Stimulated activated naive CD4-positive, alpha-beta T cell (primary cell): ENCODE results near the gene PCCA.

Experiments used
- DNase-seq, 6 experiments: peaks; one replicate each; lab custom pipeline; 2025; lab: John Stamatoyannopoulos, UW

Gene PCCA

DNA sequence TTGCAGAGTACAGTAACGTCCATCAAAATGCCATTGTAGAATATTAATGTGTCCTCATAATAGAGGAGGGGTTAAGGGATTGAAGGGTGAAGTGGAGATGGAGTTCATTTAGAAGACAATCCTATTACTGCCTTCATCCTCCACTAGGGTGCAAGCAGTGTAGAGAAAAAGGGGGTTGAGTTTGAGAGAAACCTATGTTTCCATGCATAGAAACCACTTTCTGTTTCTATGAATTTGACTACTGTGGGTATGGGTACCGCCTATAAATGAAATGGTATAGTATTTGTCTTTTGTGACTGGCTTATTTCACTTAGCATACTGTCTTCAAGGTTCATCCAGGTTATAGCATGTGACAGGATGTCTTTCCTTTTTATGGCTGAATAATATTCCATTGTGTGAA is 343.7 kb downstream of the PCCA start:
- no peak for DNase-seq

DNA sequence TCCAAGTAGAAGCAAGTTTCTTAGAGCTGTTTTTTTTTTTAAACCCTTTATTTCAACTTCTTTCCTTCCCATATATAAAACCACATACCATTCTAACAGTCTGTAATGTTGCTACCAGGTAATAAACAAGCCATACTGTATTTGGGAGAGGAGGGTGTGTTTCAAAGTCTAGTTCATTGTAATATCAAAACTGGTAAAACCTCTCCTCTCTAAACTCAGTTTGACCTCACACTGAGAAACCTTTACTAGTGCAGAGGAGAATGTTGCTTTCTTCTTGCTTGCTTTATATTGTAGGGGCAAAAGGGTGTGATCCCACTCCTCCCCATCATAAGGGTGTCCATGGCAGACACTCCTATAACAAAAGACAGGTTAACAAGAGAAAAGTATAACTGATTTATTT is 344.6 kb downstream of the PCCA start:
- no peak for DNase-seq

DNA sequence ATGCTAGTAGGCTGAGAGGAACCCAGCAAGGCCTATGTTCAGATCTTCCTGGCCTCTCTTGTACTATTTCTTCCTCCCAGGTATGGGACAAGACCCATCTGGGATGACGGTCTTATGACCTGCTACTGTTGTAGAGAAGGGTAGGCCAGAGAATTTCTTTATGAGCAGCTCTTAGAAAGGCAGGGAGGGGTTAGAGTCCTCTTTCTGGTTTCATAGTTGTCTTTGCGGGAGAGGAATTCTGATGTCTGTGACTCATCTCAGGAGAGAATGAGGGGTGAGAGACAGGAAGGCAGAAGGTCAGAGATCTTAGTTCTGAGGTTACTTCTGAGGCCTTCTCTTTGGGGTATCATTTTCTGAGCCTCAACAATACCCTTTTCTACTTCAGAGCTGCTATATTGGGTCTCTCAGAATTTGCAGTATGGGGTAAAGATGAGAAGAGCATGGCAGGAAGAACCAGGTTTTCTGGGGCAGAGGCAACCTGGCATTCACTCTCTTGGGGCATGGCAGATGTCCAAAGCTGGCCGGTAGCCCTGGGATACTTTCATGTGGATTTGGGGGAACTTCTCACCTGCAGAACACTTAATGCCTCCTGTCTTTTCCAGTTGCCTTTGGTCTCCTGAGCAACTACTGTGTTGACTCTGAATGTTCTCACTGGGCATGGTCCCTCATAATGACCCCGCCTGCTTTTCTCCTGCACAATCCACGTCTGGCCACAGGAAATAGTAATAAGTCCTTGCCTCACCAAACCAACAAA is 345.3 kb downstream of the PCCA start:
- no peak for DNase-seq

DNA sequence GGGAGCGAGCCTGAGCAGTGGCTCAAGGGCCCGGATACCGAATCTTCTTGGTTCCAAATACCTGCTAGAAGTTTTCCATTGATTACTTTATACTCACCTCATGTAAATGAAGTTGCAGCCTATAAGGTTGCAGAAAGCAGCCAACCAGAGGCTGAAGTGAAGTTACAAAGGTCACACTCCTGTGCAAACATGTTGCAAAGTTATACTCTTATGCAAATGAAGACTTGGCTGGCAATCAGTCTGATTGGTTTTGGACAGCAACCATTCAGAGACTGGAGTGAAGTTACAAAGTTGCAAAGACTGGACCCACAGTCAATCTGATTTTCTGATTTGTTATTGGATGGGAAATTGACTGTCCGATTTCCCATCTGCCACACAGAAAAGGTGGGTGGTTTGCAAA is 347.2 kb downstream of the PCCA start:
- DNase-seq, result no peak

DNA sequence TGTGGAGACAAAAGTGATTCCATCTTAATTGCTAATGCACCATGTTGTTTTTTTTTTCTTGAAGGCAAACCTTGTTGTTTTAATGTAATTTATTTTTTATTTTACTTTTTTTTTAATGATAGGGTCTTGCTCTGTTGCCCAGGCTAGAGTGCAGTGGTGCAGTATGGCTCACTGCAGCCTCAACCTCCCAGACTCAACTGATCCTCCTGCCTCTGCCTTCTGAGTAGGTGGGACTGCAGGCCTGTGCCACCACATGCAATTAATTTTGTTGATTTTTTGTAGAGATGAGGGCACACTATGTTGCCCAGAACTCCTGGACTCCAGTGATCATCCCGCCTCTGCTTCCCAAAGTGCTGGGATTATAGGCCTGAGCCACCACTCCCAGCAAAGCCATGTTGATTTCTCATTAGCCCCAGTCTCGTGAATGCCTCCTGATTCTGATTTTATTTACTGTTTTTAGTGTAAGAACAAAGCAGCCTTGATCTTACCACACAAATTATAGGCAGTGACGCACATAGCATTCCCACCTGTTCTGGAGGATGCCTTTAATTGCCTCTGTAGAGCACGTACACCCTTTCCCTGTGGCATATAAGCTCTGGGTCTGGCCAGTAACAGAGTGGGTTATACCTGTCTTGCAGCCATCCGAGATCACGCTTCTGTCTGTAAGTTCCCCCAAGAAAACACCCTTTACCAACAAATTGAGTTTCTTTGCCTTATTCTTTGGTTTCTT is 349.3 kb downstream of the PCCA start:
- DNase-seq, result no peak

DNA sequence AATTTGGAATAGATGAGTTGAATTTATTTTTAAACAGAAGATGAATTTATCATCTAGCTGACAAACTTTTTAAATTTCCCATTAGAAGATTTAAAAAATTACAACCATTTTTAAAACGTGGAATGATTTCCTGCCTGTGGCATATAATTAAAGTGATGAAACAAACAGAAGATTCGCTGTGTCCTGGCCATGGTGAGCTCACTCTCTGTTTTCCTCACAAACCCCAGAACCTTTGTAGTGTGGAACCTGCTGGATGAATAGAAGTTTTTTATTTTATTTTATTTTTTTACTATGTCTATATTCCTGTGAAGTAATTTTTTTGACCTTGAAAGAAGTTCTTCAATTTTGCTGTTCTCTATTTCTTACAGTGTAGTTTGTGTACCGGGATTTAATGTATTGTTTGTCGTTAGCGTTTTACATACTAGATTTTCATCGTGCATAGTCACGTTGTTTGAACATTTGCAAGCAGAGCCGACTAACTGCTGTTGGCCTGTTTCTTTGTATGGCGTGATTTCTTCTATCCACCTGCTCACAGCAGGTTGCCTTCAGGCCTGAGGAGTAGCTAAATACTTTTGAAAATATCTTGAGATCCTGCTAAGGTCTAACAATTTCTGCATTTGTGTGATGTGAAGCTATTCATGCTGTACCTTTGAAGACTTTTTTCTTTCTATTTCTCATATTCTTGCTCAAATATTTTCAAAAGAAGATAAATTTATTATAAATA is 350.5 kb downstream of the PCCA start:
- DNase-seq, result no peak

DNA sequence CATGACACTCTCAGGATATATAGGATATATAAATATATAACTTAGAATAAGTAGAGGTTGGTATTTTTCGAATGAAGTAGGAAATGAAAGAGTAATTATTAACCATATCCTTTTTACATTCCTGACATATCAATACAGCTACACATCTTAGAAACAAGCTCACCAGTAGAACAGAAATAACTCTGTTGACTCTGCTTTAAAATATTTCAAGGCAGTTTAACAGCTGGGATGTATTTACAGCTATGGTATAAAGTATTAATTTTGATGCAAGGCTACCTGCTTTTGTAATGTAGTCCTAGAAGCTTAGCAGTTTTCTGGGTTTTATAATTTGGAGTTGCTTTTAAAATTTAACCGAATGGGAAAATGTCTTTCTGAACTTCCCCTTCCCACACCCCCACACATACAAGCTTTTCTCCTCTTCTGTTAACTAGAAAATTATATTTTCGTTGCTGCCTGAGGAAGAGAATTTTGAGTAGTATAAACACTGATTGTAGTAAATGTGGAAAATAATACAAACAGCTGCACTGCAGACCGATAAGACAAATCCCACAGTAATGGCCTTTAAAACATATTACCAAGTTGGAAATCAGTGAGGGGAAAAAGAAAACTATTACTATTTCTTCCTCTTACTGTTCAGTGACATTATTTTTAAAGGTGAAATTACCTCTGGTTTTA is 352.0 kb downstream of the PCCA start:
- DNase-seq, result no peak

DNA sequence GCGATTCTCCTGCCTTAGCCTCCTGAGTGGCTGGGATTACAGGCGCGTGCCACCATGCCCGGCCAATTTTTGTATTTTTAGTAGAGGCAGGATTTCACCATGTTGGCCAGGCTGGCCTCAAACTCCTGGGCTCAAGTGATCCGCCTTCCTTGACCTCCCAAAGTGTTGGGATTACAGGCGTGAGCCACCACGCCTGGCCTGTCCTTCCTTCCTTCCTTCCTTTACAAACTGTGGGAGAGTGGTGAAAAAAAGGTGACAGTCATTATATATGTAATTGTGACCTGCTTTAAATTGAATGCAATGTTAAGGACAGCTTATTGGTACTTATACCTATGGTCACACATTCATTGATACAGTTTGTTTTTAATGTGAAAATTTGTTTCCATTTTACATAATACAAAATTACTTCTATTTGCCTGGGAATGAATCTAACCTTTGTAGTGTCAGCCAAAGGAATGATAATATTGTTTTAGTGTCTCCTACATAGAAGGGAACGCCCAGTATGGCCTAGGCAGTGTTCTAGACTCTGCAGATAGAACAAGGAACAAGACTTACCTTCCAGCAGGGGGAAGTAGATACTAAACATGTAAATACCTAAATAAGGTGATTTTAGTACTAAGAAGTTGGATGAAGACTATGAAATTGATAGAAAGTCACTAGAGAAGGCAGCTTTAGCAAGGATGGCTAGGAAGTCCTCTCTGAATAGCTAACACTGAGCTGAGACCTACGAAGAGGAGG is 353.4 kb downstream of the PCCA start:
- no peak for DNase-seq

DNA sequence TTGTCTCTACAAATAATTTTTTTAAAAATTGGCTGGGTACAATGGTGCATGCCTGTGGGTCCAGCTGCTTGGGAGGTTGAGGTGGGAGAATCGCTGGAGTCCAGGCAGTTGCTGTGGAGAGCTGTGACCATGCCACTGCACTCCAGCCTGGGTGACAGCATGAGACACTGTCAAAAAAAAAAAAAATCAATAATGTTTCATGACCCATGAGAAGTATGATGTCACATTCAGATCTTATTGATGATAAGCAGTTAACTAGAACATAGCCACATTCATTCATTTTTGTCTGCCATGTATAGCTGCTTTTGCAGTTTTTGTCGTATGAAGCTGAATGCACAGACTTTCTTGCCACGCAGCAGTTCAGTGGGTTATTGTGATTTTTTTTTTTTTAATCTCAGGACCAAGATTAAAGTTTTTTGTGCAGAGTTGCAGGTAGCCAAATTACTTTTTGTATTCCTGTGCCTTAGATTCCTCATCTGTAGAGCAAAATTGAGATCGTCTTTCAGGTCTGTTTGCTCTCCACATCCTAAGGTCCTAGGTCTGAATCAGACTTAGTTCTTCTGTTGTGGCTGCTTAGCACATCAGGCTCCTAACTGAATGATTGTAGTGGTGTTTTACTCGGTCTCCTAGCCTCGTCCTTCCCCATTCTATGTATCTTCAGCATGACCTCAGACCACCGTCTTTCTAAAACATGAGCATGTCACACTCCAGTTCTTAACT is 354.5 kb downstream of the PCCA start:
- DNase-seq, result no peak

DNA sequence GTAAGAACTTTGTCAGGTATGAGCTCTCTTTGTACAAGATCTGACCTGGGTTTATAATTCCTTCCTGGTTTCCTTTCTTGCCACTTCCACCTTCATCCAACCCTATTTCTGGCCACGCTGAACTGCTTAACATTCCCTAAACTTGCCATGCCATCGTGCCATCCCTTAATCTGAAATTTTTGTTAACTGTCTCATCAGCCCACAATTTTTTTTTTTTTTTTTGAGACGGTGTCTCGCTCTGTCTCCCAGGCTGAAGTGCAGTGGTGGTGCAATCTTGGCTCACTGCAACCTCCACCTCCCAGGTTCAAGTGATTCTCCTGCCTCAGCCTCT is 355.1 kb downstream of the PCCA start:
- no peak for DNase-seq

DNA sequence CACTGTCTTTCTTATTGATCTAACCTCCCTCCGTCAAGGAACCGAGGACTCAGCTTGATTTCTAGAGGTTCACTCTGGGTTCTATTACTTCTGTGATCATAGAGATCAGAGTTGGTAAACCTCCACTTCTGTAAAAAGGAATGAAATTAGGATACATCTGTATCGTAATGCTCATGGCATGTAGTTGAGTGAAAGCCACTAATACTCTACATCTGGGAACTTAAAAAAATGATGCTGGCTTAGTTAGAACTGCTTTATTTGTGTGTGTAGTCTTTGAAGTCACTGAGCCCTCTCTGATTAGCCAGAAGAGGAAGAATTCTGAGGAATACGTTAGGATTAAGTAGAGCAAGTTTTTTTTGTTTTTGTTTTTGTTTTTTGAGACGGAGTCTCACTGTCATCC is 358.9 kb downstream of the PCCA start:
- DNase-seq, result no peak

DNA sequence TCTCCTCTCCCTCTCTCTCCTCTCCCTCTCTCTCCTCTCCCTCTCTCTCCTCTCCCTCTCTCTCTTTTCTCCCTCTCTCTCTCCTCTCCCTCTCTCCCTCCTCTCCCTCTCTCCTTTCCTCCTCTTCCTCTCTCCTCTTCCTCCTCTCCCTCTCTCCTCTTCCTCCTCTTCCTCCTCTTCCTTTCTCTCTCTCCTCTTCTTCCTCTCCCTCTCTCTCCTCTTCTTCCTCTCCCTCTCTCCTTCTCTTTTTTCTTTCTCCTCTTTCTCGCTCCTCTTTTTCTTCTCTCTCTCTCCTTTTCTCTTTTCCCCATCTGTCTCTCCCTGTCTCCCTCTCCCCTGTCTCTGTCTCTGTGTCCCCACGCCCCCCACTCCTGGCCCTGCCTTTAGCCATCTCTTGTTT is 363.0 kb downstream of the PCCA start:
- no peak for DNase-seq

DNA sequence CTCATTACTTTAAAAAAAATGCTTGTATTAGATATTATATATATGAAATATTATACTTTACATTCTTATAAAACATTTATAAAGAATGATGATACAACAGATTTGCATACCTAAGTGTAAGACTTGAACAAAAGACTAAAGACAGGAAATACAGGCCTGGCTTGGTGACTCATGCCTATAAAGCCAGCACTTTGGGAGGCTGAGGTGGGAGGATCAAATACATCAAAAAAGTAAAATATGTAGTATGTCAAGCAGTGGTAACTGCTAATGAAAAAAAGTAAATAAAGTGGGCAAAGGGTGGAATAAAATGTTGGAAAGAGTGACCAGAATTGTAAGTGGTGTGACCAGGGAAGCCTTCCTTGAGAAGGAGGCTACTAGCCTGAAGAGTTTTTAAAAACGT is 366.0 kb downstream of the PCCA start:
- no peak for DNase-seq

DNA sequence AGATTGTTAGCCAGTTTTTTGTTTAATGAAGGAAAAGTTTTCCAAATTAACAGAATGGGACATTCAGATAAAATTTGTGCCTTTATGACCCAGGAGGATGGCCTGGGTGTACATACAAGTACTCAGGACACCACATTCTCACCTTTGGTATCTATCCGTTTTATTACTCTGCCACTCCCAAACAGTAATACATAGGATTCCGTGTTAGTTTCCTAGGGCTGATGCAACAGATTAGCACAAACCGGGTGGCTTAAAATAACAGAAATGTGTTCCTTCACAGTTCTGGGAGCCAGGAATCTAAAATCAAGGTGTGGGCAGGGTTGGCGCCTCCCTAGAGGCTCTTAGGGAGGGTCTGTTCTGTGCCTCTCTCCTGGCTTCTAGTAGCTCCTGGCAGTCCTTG is 369.8 kb downstream of the PCCA start:
- no peak for DNase-seq

DNA sequence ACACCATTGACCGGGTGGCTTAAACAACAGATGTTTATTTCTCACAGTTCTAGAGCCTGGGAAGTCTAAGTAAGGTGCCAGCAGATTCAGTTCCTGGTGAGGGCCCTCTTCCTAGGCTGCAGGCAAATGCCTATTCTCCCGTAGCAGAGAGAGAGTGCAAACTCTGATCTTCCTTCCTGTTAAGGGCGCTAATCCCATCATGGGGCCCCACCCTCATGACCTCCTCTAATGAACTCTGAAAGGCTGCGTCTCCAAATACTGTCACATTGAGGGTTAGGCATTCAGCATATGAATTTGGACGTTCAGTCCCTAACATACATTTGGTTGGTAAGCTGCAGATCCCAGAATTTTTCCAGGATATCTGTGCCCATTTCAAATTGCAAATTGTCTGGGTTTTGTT is 370.9 kb downstream of the PCCA start:
- DNase-seq, result no peak

DNA sequence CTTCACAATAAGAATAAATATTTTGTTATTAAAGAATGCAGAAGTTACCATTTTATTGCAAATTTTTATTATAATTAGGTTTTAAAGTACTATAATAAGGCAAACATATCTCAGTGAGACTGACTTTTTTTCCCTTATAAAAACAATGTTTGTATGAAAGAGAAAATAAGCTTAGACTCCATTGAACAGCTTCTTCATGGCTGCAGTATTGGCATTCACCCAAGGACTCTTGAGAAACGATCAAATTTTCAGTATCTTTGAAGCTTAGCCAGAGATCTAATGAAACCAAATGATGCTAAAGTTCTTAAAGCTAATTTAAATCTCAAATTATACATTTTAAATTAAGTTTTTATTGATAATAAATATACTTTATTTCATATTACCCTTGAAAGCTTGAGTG is 371.4 kb downstream of the PCCA start:
- DNase-seq, result no peak

DNA sequence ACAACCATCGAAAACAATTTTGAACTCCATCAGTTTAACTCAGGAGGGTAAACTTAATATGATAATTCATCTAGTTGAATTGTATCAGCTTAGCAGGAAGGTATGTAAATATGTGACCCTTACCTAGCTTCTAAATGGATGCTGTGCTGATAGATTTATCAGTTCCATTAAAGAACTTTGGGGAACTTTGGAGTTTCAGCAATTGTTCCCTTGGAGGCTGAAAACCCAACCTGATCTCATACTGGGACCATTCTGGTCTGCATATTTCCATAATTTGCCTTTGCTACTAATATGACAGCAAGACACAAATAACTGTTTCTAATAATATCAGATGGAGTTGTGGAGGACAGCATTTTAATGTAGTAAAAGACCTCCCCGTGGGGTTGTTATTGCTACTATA is 371.9 kb downstream of the PCCA start:
- no peak for DNase-seq

DNA sequence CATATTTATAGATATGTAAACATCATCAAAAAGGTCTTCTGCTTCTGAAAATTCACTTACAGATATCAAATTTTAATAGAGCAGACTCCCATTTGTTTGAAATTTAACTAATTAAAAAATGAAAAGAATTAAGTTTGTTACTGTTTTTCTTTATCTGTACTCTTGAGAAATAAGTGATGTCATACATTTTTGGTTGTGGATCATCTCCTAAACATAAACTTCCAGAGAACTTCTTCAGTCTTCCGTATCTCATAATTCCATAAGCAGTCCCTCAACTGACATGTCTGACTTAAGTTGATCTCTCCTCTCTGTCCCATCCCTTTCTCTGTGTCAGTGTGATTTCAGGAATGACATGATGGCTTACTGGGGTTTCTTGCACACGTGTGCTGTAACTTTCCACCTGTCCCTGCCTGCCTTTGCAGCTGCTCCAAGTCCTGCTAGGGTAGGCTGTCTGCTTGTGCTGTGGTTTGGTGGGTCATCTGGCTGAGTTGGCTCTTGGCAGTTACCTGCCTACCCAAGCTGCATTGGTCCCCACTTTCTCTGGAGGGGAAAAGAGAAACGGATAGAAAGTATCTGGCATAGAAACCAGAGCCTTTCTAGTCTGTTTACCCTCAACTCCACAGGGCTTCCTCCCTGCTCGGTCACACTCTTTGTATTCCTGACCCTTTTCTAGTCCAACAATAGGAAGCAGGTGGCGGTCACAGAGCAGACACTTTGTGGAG is 372.6 kb downstream of the PCCA start:
- DNase-seq, result no peak

DNA sequence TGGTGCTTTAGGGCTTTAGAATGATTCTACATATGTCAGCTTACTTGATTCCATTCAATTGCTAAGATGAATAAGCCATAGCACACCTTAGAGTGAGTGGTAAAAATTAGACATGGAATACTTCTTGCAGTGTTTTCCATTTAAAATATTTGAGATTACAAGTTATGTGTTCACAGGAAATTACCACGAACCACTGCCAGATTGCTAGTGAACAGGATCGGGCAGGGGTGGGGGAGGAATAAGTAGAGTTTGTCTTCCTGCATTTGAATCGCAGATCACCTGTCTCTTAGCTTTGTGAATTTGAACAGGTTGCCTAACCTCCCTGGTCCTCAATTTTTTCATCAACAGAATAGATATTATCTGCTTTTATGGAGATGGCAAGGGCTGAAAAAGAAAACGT is 375.1 kb downstream of the PCCA start:
- DNase-seq, result no peak

DNA sequence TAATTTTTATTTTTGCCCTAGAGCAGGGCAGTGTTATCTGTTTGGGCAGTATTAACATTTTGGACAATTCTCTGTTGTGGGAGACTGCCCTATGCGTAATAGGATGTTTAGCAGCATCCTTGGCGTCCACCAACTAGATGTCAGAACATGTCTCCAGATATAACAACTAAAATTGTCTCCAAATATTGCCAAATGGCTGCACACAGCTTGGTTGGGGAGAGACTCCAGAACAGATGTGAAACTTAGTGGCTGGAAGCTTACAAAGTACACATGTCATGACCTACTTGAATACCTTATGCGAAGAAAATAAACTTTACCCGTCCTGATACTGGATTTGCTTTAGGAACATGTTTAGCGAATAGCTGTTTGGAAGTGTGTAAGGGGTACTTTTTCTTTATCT is 376.7 kb downstream of the PCCA start:
- DNase-seq, result no peak
